ENCODE measurements around the gene MYORG. TPM values are rescaled to one million over a fixed set of nuclear protein-coding genes. Genes with fewer than 3 reads are reported as not detected.

MYORG gene
- total and polyA plus RNA-seq, 9 of the 15 experiments (the other 6 are each of a cell fraction or from before 2014, with no cell fraction given): 0.06 to 0.82 (median 0.18) TPM

- peak; percentile 52 for TF ChIP-seq DEAF1 (CRISPR knock-in tag; IDR thresholded peaks at IDR 0.05)
- TF ChIP-seq ETV5 (CRISPR knock-in tag; IDR thresholded peaks at IDR 0.05; ENCODE audit: low read depth): no peak
- TF ChIP-seq SMC3 (conservative IDR thresholded peaks at IDR 0.05; ENCODE audit: insufficient read depth, low read depth, low read length): peak; percentile 55; the same call in 1 of the 2 replicates
Observed at GRCh38 chr9:34403554-34404380, 27.1 kb upstream of the MYORG start (continued).

GRCh38 chr9:34400686-34401602 is 24.2 kb upstream of the MYORG start:
- Histone ChIP-seq H3K36me3 (ENCODE audit: control insufficient read depth, insufficient read depth, low read length) (no peaks in the 10 kb centered on the region; the same call in 2 of the 3 replicates), H3K4me1 (replicated peaks in 1 of 2; ENCODE audit: control insufficient read depth in 2 of 2, insufficient read depth in 2 of 2, low read length in 2 of 2) (peaks cover 0 to 4% of the 10 kb centered on the region in 2 experiments; a peak in 4 of 5 replicates), H3K9ac (ENCODE audit: insufficient read depth in 1 of 2, low read depth in 2 of 2, low read length in 2 of 2) (no peak overlapping the region), H3K27me3 (ENCODE audit: control insufficient read depth in 2 of 2, insufficient read depth in 2 of 2, low read length in 2 of 2) (no peaks in the 10 kb centered on the region), H3K27ac (ENCODE audit: extremely low read depth, low read depth, low read length) (no peak overlapping the region), H3K9me3 (replicated peaks; ENCODE audit: control insufficient read depth, insufficient read depth, low read depth, low read length) (no peaks in the 10 kb centered on the region), H2AFZ (ENCODE audit: low read depth, low read length) (no peak overlapping the region), H3K79me2 (ENCODE audit: control insufficient read depth, insufficient read depth, low read length) (no peaks in the 10 kb centered on the region), H3K4me3 (no peak overlapping the region), H3K4me2 (ENCODE audit: insufficient read depth, low read length) (no peak overlapping the region), H3K9me1 (ENCODE audit: control insufficient read depth, insufficient read depth, low read length) (no peaks in the 10 kb centered on the region), H4K20me1 (replicated peaks; ENCODE audit: control insufficient read depth, insufficient read depth, low read length) (no peaks in the 10 kb centered on the region; the same call in 1 of the 2 replicates)
- ChIA-PET CTCF (ENCODE audit: low intra/inter-chr PET ratio) (no interaction called here), POLR2A (interaction anchor here (1.2 kb wide), 1 partner anchor 239 kb away, joined by 3 read pairs; no protein-coding TSS in a partner anchor)
- intact Hi-C loops (cut with micrococcal nuclease): loop anchor here (5.0 kb wide), 1 partner anchor 191 kb away; no protein-coding TSS in a partner anchor
- ATAC-seq: no peak
- in situ Hi-C loops (cut with MboI): loop anchor here (10.0 kb wide), 1 partner anchor 204 kb away; no protein-coding TSS in a partner anchor
- WGBS (ENCODE audit: insufficient coverage, low coverage, missing lambda C conversion rate): 62% methylated on average over 9 of the region's 40 CpGs
- FAIRE-seq: no peak
- DNase-seq (ENCODE audit: extremely low read depth in 1 of 4, low spot score in 3 of 4): no peak
- no TSS peak for BruUV-seq (replicated peaks)
- TF ChIP-seq ZNF717 (CRISPR knock-in tag; IDR thresholded peaks at IDR 0.05): no peak
- TF ChIP-seq RUNX1 (IDR thresholded peaks at IDR 0.05; ENCODE audit: low read depth): no peak
- no peak for TF ChIP-seq MCM3 (IDR thresholded peaks at IDR 0.05)
- TF ChIP-seq ZNF24 (IDR thresholded peaks at IDR 0.05): no peak
- no peak for TF ChIP-seq OTX1 (CRISPR knock-in tag; IDR thresholded peaks at IDR 0.05)
- TF ChIP-seq CSDE1 (IDR thresholded peaks at IDR 0.05): no peak
- no peak for TF ChIP-seq RAD51 (IDR thresholded peaks at IDR 0.05; ENCODE audit: borderline replicate concordance, low read depth)
- TF ChIP-seq ZBTB33 (CRISPR knock-in tag; IDR thresholded peaks at IDR 0.05): no peak
- TF ChIP-seq SIN3A (IDR thresholded peaks at IDR 0.05; ENCODE audit: borderline replicate concordance in 2 of 2, control insufficient read depth in 1 of 2, low read depth in 2 of 2, low read length in 2 of 2): no peak
- no peak for TF ChIP-seq ZBTB43 (CRISPR knock-in tag; IDR thresholded peaks at IDR 0.05)
- TF ChIP-seq CBFB (CRISPR knock-in tag; IDR thresholded peaks at IDR 0.05): no peak

Data from K562 (cell line).